ENCODE data around the gene ACTL10.

Gene ACTL10

GRCh38 chr20:33677991-33678702 lies 11.4 kb downstream of the ACTL10 start:
- no peak for DNase-seq (ENCODE audit: low read depth)
- no peak overlapping the region for H3K4me3 ChIP-seq (ENCODE audit: low read depth, low read length)
- no peak for TF ChIP-seq MAX (IDR thresholded peaks at IDR 0.05; ENCODE audit: low read depth, low read length)
- TF ChIP-seq CTCF (IDR thresholded peaks at IDR 0.05; ENCODE audit: low read depth, low read length) = no peak
- TF ChIP-seq POLR2A (IDR thresholded peaks at IDR 0.05; ENCODE audit: extremely low read depth, insufficient read length) = no peak
- no peak for TF ChIP-seq MYC (IDR thresholded peaks at IDR 0.05; ENCODE audit: low read depth, low read length)

- TF ChIP-seq POLR2A (IDR thresholded peaks at IDR 0.05; ENCODE audit: extremely low read depth, insufficient read length) (no peak), MAX (IDR thresholded peaks at IDR 0.05; ENCODE audit: low read depth, low read length) (no peak), CTCF (IDR thresholded peaks at IDR 0.05; ENCODE audit: low read depth, low read length) (no peak), MYC (IDR thresholded peaks at IDR 0.05; ENCODE audit: low read depth, low read length) (no peak)
- H3K4me3 ChIP-seq (ENCODE audit: low read depth, low read length) = no peak overlapping the region
- no peak for DNase-seq (ENCODE audit: low read depth)
Measured at GRCh38 chr20:33679758-33680485, 13.2 kb downstream of the ACTL10 start.

GRCh38 chr20:33680686-33681085 lies 13.9 kb downstream of the ACTL10 start:
- no peak overlapping the region for H3K4me3 ChIP-seq (ENCODE audit: low read depth, low read length)
- DNase-seq (ENCODE audit: low read depth) = no peak
- TF ChIP-seq MYC (IDR thresholded peaks at IDR 0.05; ENCODE audit: low read depth, low read length) = no peak
- TF ChIP-seq MAX (IDR thresholded peaks at IDR 0.05; ENCODE audit: low read depth, low read length) = no peak
- TF ChIP-seq POLR2A (IDR thresholded peaks at IDR 0.05; ENCODE audit: extremely low read depth, insufficient read length) = no peak
- TF ChIP-seq CTCF (IDR thresholded peaks at IDR 0.05; ENCODE audit: low read depth, low read length) = no peak

GRCh38 chr20:33681288-33681687 lies 14.5 kb downstream of the ACTL10 start:
- H3K4me3 ChIP-seq (ENCODE audit: low read depth, low read length) = no peak overlapping the region
- no peak for DNase-seq (ENCODE audit: low read depth)
- no peak for TF ChIP-seq POLR2A (IDR thresholded peaks at IDR 0.05; ENCODE audit: extremely low read depth, insufficient read length)
- no peak for TF ChIP-seq MYC (IDR thresholded peaks at IDR 0.05; ENCODE audit: low read depth, low read length)
- no peak for TF ChIP-seq MAX (IDR thresholded peaks at IDR 0.05; ENCODE audit: low read depth, low read length)
- TF ChIP-seq CTCF (IDR thresholded peaks at IDR 0.05; ENCODE audit: low read depth, low read length) = no peak

GRCh38 chr20:33681728-33682353 lies 15.1 kb downstream of the ACTL10 start:
- no peak overlapping the region for H3K4me3 ChIP-seq (ENCODE audit: low read depth, low read length)
- no peak for TF ChIP-seq MYC (IDR thresholded peaks at IDR 0.05; ENCODE audit: low read depth, low read length)
- TF ChIP-seq MAX (IDR thresholded peaks at IDR 0.05; ENCODE audit: low read depth, low read length) = no peak
- no peak for TF ChIP-seq POLR2A (IDR thresholded peaks at IDR 0.05; ENCODE audit: extremely low read depth, insufficient read length)
- TF ChIP-seq CTCF (IDR thresholded peaks at IDR 0.05; ENCODE audit: low read depth, low read length) = no peak
- no peak for DNase-seq (ENCODE audit: low read depth)

Measured in NB4 (cell line).